Activated CD8-positive, alpha-beta memory T cell treated with anti-CD3 and anti-CD28 coated beads, Interleukin-2, amount 50 U/mL, for 4 hours (primary cell): ENCODE results near the gene CCDC170.
"Not testable (repeated sequence)": the region's sequence is repeated elsewhere in the genome, so short reads cannot be mapped to it uniquely, and the experiment has no call there.

ENCODE experiments used
- DNase-seq: peaks from one replicate; pipeline ENCODE4 v3.0.0-alpha.2; 2020

CCDC170 gene

GRCh38 chr6:151493804-151494234 is at the start of gene CCDC170:
Gene CCDC170 (plus strand): TSS chr6:151494017. CDS start chr6:151494129, 112 bp downstream.
- DNase-seq: no peak

- DNase-seq: no peak
Measured at GRCh38 chr6:151445482-151445881, 48.3 kb upstream of the CCDC170 start.

GRCh38 chr6:151447237-151447636 is 46.6 kb upstream of the CCDC170 start:
- DNase-seq: no peak

- DNase-seq: no peak
Measured at GRCh38 chr6:151448623-151449022, 45.2 kb upstream of the CCDC170 start.

GRCh38 chr6:151450928-151451327 is 42.9 kb upstream of the CCDC170 start:
- not testable (repeated sequence) for DNase-seq

GRCh38 chr6:151451417-151451949 is 42.3 kb upstream of the CCDC170 start:
- no peak for DNase-seq

- peak; percentile 99 for DNase-seq
Measured at GRCh38 chr6:151451950-151452749, 41.7 kb upstream of the CCDC170 start, which contains the start of gene RMND1. Gene RMND1 (minus strand): TSS chr6:151452126. CDS start chr6:151445811, 6,315 bp downstream.

GRCh38 chr6:151452750-151453427 is 40.9 kb upstream of the CCDC170 start:
- no peak for DNase-seq

GRCh38 chr6:151455751-151456398 is 37.9 kb upstream of the CCDC170 start:
- not testable (repeated sequence) for DNase-seq

GRCh38 chr6:151461673-151462072 is 32.1 kb upstream of the CCDC170 start:
- DNase-seq: no peak

GRCh38 chr6:151464702-151465101 is 29.1 kb upstream of the CCDC170 start:
- no peak for DNase-seq

- DNase-seq: peak; percentile 36
Measured at GRCh38 chr6:151475653-151476523, 17.9 kb upstream of the CCDC170 start.

- DNase-seq: no peak
Measured at GRCh38 chr6:151477726-151478125, 16.1 kb upstream of the CCDC170 start.

GRCh38 chr6:151478670-151479069 is 15.1 kb upstream of the CCDC170 start:
- DNase-seq: no peak

- no peak for DNase-seq
Measured at GRCh38 chr6:151481786-151482185, 12.0 kb upstream of the CCDC170 start.

- no peak for DNase-seq
Measured at GRCh38 chr6:151482290-151482689, 11.5 kb upstream of the CCDC170 start.

- no peak for DNase-seq
Measured at GRCh38 chr6:151483994-151484393, 9.8 kb upstream of the CCDC170 start.

GRCh38 chr6:151488226-151488625 is 5.6 kb upstream of the CCDC170 start:
- DNase-seq: no peak

GRCh38 chr6:151490996-151491395 is 2.8 kb upstream of the CCDC170 start:
- DNase-seq: no peak

GRCh38 chr6:151493161-151493803 is 535 bp upstream of the CCDC170 start:
- no peak for DNase-seq

- no peak for DNase-seq
Measured at GRCh38 chr6:151494235-151494935, 568 bp downstream of the CCDC170 start.
